GM21619 (cell line): Measurements from ENCODE around the gene IL36RN.
"Not testable (repeated sequence)": the region's sequence is repeated elsewhere in the genome, so short reads cannot be mapped to it uniquely, and the experiment has no call there.

Experiments used
- ATAC-seq: cut with Tn5 transposase; IDR thresholded peaks from one replicate; pipeline ENCODE4 v1.9.1; 2021; ENCODE audit not compliant: unreplicated experiment

Gene IL36RN

GRCh38 chr2:113096842-113097618 lies 38.0 kb downstream of the IL36RN start:
- ATAC-seq = not testable (repeated sequence)

GRCh38 chr2:113098041-113098440 lies 39.0 kb downstream of the IL36RN start:
- peak; percentile 56 for ATAC-seq

- ATAC-seq = no peak
Observed at GRCh38 chr2:113098532-113098931, 39.5 kb downstream of the IL36RN start.

GRCh38 chr2:113102133-113102532 lies 43.1 kb downstream of the IL36RN start:
- no peak for ATAC-seq

- ATAC-seq = no peak
Observed at GRCh38 chr2:113103277-113103676, 44.3 kb downstream of the IL36RN start.

GRCh38 chr2:113104054-113104611 lies 45.1 kb downstream of the IL36RN start:
- no peak for ATAC-seq

- no peak for ATAC-seq
Observed at GRCh38 chr2:113105047-113105785, 46.2 kb downstream of the IL36RN start.

- ATAC-seq = no peak
Observed at GRCh38 chr2:113111121-113111520, 52.1 kb downstream of the IL36RN start.

- ATAC-seq = no peak
Observed at GRCh38 chr2:113111823-113112287, 52.9 kb downstream of the IL36RN start.

GRCh38 chr2:113112441-113112840 lies 53.4 kb downstream of the IL36RN start:
- no peak for ATAC-seq

- ATAC-seq = no peak
Observed at GRCh38 chr2:113112871-113113270, 53.9 kb downstream of the IL36RN start.

GRCh38 chr2:113113807-113114206 lies 54.8 kb downstream of the IL36RN start:
- ATAC-seq = no peak
